B cell (primary cell): ENCODE data around the gene GOLGA1. TPM values are rescaled to one million over a fixed set of nuclear protein-coding genes. Genes with fewer than 3 reads are reported as not detected.

Experiments
- ATAC-seq: fragments of 200-7000 bp; cut with Tn5 transposase; one replicate; pipeline ENCODE4 v1.10.0; 2021; ENCODE audit warnings: low read depth, mild to moderate bottlenecking, moderate number of reproducible peaks, moderate library complexity
- CTCF ChIA-PET: fragments of 350-600 bp; sonication (Branson Sonifier 250); formaldehyde crosslinking; loops from one replicate; lab custom pipeline; 2021; ENCODE audit warnings: antibody characterized with exemption, inconsistent platforms; lab: Charles Lee
- POLR2A ChIA-PET: fragments of 350-600 bp; sonication (Branson Sonifier 250); formaldehyde crosslinking; loops from one replicate; lab custom pipeline; 2021; ENCODE audit warnings: antibody characterized with exemption; lab: Charles Lee
- DNase-seq: peaks from one replicate; pipeline ENCODE4 v3.0.0; 2013
- H2AFZ ChIP-seq: 2 replicates; pipeline ENCODE4 v1.6.1; 2012; ENCODE audit warnings: mild to moderate bottlenecking, low read depth, low read length; ENCODE audit not compliant: insufficient read depth, poor library complexity, severe bottlenecking
- H3K27ac ChIP-seq, 2 donors: 1 replicate in 1 of 2; 2 replicates in 1 of 2; pipeline ENCODE4 v1.5.1; 2012 to 2013; ENCODE audit warnings: low read length in 2 of 2, mild to moderate bottlenecking in 2 of 2, moderate library complexity in 1 of 2
- H3K27me3 ChIP-seq, 4 experiments: fragments of 200-600 bp in 1 of 4; sonication (generic) in 1 of 4; replicated peaks in 1 of 4; 1 replicate in 2 of 4; 2 replicates in 2 of 4; pipeline versions ENCODE4 v1.6.1 to v1.7.0; 2013 to 2016; ENCODE audit warnings: low read length in 3 of 4, mild to moderate bottlenecking in 2 of 4, mixed read lengths in 1 of 4, moderate library complexity in 1 of 4; ENCODE audit not compliant: insufficient read depth in 4 of 4, control insufficient read depth in 3 of 4; ENCODE audit errors: control extremely low read depth in 1 of 4
- H3K36me3 ChIP-seq, 2 experiments: replicated peaks in 1 of 2; 1 replicate in 1 of 2; 2 replicates in 1 of 2; pipeline versions ENCODE4 v1.6.1 to v1.7.1; 2013; ENCODE audit warnings: low read length in 1 of 2; ENCODE audit not compliant: insufficient read depth in 2 of 2, control insufficient read depth in 1 of 2; ENCODE audit errors: control extremely low read depth in 1 of 2, extremely low read depth in 1 of 2
- H3K4me1 ChIP-seq, 2 donors: fragments of 200-600 bp in 1 of 2; sonication (generic) in 1 of 2; 1 replicate in 1 of 2; 2 replicates in 1 of 2; pipeline versions ENCODE4 v1.5.1 to v1.6.1; 2013 to 2017; ENCODE audit warnings: low read length in 2 of 2; ENCODE audit not compliant: control insufficient read depth in 2 of 2, insufficient read depth in 2 of 2
- H3K4me2 ChIP-seq: replicated peaks from 2 replicates; pipeline ENCODE3; 2012; ENCODE audit warnings: mild to moderate bottlenecking, low read depth, low read length; ENCODE audit not compliant: poor library complexity, severe bottlenecking
- H3K4me3 ChIP-seq, 5 experiments: fragments of 200-600 bp in 1 of 5; sonication (generic) in 1 of 5; 1 replicate in 3 of 5; 2 replicates in 2 of 5; pipeline versions ENCODE4 v1.5.1 to v1.7.0; 2011 to 2016; ENCODE audit warnings: low read length in 4 of 5, mild to moderate bottlenecking in 4 of 5, low read depth in 2 of 5, control low read depth in 1 of 5, moderate library complexity in 1 of 5; ENCODE audit not compliant: insufficient read depth in 1 of 5; ENCODE audit errors: control extremely low read depth in 1 of 5, extremely low read depth in 1 of 5
- H3K79me2 ChIP-seq: fragments of 200-600 bp; sonication (generic); one replicate; pipeline ENCODE4 v1.6.0; 2016; ENCODE audit warnings: low read length; ENCODE audit not compliant: control insufficient read depth, insufficient read depth
- H3K9ac ChIP-seq: fragments of 200-600 bp; sonication (generic); 2 replicates; pipeline ENCODE4 v1.6.1; 2017; ENCODE audit warnings: mild to moderate bottlenecking, low read length, moderate library complexity
- H3K9me3 ChIP-seq, 3 donors: one replicate each; pipeline versions ENCODE4 v1.6.1 to v1.7.1; 2013; ENCODE audit warnings: low read length in 2 of 3; ENCODE audit not compliant: control insufficient read depth in 2 of 3, insufficient read depth in 1 of 3; ENCODE audit errors: control extremely low read depth in 1 of 3
- H4K20me1 ChIP-seq: 2 replicates; pipeline ENCODE4 v1.6.0; 2012; ENCODE audit warnings: mild to moderate bottlenecking, low read length; ENCODE audit not compliant: insufficient read depth, control insufficient read depth, poor library complexity, severe bottlenecking
- H3K27ac Mint-ChIP-seq: one replicate; pipeline ENCODE4 v1.8.0; 2021; ENCODE audit warnings: mixed read lengths
- H3K27me3 Mint-ChIP-seq: one replicate; pipeline ENCODE4 v1.8.0; 2021; ENCODE audit warnings: mixed read lengths
- H3K4me1 Mint-ChIP-seq: one replicate; pipeline ENCODE4 v1.8.0; 2021; ENCODE audit warnings: mixed read lengths
- H3K4me3 Mint-ChIP-seq: one replicate; pipeline ENCODE4 v1.8.0; 2021; ENCODE audit warnings: mixed read lengths
- H3K9me3 Mint-ChIP-seq: one replicate; pipeline ENCODE4 v1.8.0; 2022; ENCODE audit warnings: mixed read lengths; ENCODE audit not compliant: insufficient read depth
- EZH2 ChIP-seq: IDR thresholded peaks from 2 replicates; pipeline ENCODE4 v1.6.1; 2012; ENCODE audit warnings: borderline replicate concordance, low read depth, mild to moderate bottlenecking, moderate library complexity, low read length; ENCODE audit not compliant: insufficient read depth, poor library complexity, severe bottlenecking
- WGBS: methylation state at CpG from one replicate; pipeline ENCODE4 v1.1.5; 2013; ENCODE audit warnings: missing lambda C conversion rate; ENCODE audit not compliant: insufficient coverage; 5-methylcytosine and 5-hydroxymethylcytosine counted together
- intact Hi-C: fragments of 100-400 bp; cut with micrococcal nuclease; formaldehyde crosslinking; loops from one replicate; pipeline ENCODE4 v1.10.0; 2022
- polyA plus RNA-seq: library from polyadenylated mRNA; depleted of rRNA; stranded (reverse); fragments of >200 nt; gene quantifications from 2 replicates; pipeline ENCODE4 v1.2.3, GENCODE V29; 2012
- total RNA-seq, 2 donors: library from RNA; stranded (reverse); fragments of 120-200 nt in 1 of 2; gene quantifications; 1 replicate in 1 of 2; 2 replicates in 1 of 2; pipeline versions ENCODE4 v1.2.3 to v1.2.4, GENCODE V29; 2013 to 2022
- TF ChIP-seq, protein P1 (sequence below): fragments of 200-600 bp; IDR thresholded peaks from one replicate; pipeline ENCODE4 v1.8.0; 2022; ENCODE audit warnings: antibody characterized with exemption, mild to moderate bottlenecking

The GOLGA1 gene
- total and polyA plus RNA-seq, 2 donors (not counting 1 experiment from before 2014, with no cell fraction given), result 13.4 to 26.2 TPM

DNA sequence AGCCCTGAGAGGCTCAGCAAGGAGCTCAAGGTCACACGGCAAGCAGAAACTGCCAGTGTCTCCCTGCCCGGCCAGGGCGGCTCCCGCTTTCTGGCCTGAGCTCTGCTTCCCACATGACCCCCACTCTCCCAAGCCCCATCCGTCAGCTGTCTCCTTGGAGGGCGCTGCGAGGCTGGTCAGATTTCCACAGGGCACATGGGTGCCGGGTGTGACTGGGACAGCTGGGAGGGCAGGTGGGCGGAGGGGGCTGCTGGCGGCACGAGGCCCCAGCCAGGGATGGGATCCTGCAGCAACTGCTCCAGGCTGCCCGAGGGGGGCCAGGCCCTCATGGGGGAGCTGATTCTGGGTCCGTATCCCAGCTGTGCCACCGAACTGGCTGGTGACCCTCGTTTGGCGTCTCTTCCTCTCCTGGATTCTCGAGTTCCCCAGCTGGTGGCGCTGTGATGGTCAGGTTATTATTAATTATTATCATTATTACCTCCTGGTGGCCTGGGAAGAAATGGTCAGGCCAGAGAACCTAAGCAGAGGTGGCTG lies 100.5 kb downstream of the GOLGA1 start:
- no peak overlapping the region for H3K4me2 ChIP-seq

More for the DNA sequence above, 100.5 kb downstream of the GOLGA1 start:
- H2AFZ ChIP-seq, result no peak overlapping the region
- H3K36me3 ChIP-seq, result no peaks in the 10 kb centered on the region
- ATAC-seq, result no peak
- H3K9ac ChIP-seq, result no peak overlapping the region
- peak; percentile 21 for DNase-seq
- H3K9me3 ChIP-seq, result no peaks in the 10 kb centered on the region
- TF ChIP-seq, protein P1, sequence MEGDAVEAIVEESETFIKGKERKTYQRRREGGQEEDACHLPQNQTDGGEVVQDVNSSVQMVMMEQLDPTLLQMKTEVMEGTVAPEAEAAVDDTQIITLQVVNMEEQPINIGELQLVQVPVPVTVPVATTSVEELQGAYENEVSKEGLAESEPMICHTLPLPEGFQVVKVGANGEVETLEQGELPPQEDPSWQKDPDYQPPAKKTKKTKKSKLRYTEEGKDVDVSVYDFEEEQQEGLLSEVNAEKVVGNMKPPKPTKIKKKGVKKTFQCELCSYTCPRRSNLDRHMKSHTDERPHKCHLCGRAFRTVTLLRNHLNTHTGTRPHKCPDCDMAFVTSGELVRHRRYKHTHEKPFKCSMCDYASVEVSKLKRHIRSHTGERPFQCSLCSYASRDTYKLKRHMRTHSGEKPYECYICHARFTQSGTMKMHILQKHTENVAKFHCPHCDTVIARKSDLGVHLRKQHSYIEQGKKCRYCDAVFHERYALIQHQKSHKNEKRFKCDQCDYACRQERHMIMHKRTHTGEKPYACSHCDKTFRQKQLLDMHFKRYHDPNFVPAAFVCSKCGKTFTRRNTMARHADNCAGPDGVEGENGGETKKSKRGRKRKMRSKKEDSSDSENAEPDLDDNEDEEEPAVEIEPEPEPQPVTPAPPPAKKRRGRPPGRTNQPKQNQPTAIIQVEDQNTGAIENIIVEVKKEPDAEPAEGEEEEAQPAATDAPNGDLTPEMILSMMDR, result peak; percentile 18
- TF ChIP-seq EZH2, result no peak
- intact Hi-C loops, result no loop called here
- H4K20me1 ChIP-seq, result no peaks in the 10 kb centered on the region
- WGBS, result 76% methylated on average over 12 of the region's 18 CpGs
- ChIA-PET CTCF (interaction anchor here (1.0 to 4.0 kb wide), 10 partner anchors 11 to 223 kb away, joined by 3 to 29 read pairs (median 3); partner anchors contain the start of genes NR6A1 and WDR38), POLR2A (no interaction called here)
- Mint-ChIP-seq H3K27me3 (peaks cover 11% of the 10 kb centered on the region), H3K9me3 (no peaks in the 10 kb centered on the region), H3K4me1 (no peaks in the 10 kb centered on the region), H3K27ac (no peak overlapping the region), H3K4me3 (no peak overlapping the region)
- no peaks in the 10 kb centered on the region for H3K79me2 ChIP-seq
- peaks cover 0 to 6% (median 0%) of the 10 kb centered on the region in 4 experiments for H3K27me3 ChIP-seq
- no peak overlapping the region for H3K27ac ChIP-seq
- no peaks in the 10 kb centered on the region for H3K4me1 ChIP-seq
- no peak overlapping the region for H3K4me3 ChIP-seq
